HepG2 (cell line): ENCODE results near the gene BPIFB4.

Experiments
- ASH2L ChIP-seq: fragments of 300-600, 200-600 bp; sonication (generic); IDR thresholded peaks from 2 replicates; pipeline ENCODE4 v1.7.0; 2017; ENCODE audit warnings: low read depth, mild to moderate bottlenecking, moderate library complexity, mixed read lengths, low read length; ENCODE audit not compliant: insufficient read length
- FOXA1 ChIP-seq, 2 experiments: fragments of 450-650 bp in 1 of 2; sonication (generic) in 1 of 2; formaldehyde crosslinking in 1 of 2; IDR thresholded peaks; 2 replicates each; pipeline versions ENCODE4 v1.4.0 to v1.6.1; 2016 to 2020; ENCODE audit warnings: missing genetic modification reagents in 1 of 2
- FOXJ3 ChIP-seq: sonication (generic); formaldehyde crosslinking; IDR thresholded peaks from 2 replicates; pipeline ENCODE4 v1.4.0; 2020; ENCODE audit warnings: missing genetic modification reagents, mild to moderate bottlenecking, borderline replicate concordance
- GPN1 ChIP-seq: sonication (generic); formaldehyde crosslinking; IDR thresholded peaks from 2 replicates; pipeline ENCODE4 v1.5.1; 2020; ENCODE audit warnings: missing genetic modification reagents, borderline replicate concordance
- MED8 ChIP-seq: sonication (generic); formaldehyde crosslinking; IDR thresholded peaks from 2 replicates; pipeline ENCODE4 v1.8.1; 2023; ENCODE audit warnings: mild to moderate bottlenecking, missing genetic modification reagents; ENCODE audit not compliant: insufficient replicate concordance
- NR3C1 ChIP-seq: sonication (generic); formaldehyde crosslinking; IDR thresholded peaks from 2 replicates; pipeline ENCODE4 v1.4.0; 2020; ENCODE audit warnings: missing genetic modification reagents
- RFX5 ChIP-seq: IDR thresholded peaks from 2 replicates; pipeline ENCODE4 v1.6.1; 2011; ENCODE audit warnings: low read depth, low read length, improper control_type of control experiment
- STAG1 ChIP-seq: sonication (generic); formaldehyde crosslinking; IDR thresholded peaks from 2 replicates; pipeline ENCODE4 v1.4.0; 2020; ENCODE audit warnings: missing genetic modification reagents
- TCF7L2 ChIP-seq: IDR thresholded peaks from 2 replicates; pipeline ENCODE4 v1.6.1; 2011; ENCODE audit warnings: mild to moderate bottlenecking, low read depth, low read length, moderate library complexity
- ZBTB7A ChIP-seq: sonication (generic); formaldehyde crosslinking; IDR thresholded peaks from 2 replicates; pipeline ENCODE4 v1.8.0; 2022; ENCODE audit warnings: mild to moderate bottlenecking, missing genetic modification reagents
- ZNF234 ChIP-seq: sonication (generic); formaldehyde crosslinking; conservative IDR thresholded peaks from 2 replicates; pipeline ENCODE4 v1.5.1; 2020; ENCODE audit warnings: mild to moderate bottlenecking, missing genetic modification reagents
- TF ChIP-seq, protein P1 (sequence below): sonication (generic); formaldehyde crosslinking; IDR thresholded peaks from 2 replicates; pipeline ENCODE4 v1.4.0; 2020; ENCODE audit warnings: missing genetic modification reagents
- TF ChIP-seq, protein P2 (sequence below): sonication (generic); formaldehyde crosslinking; IDR thresholded peaks from 2 replicates; pipeline ENCODE4 v1.5.0; 2020; ENCODE audit warnings: mild to moderate bottlenecking, missing genetic modification reagents, moderate library complexity

DNA sequence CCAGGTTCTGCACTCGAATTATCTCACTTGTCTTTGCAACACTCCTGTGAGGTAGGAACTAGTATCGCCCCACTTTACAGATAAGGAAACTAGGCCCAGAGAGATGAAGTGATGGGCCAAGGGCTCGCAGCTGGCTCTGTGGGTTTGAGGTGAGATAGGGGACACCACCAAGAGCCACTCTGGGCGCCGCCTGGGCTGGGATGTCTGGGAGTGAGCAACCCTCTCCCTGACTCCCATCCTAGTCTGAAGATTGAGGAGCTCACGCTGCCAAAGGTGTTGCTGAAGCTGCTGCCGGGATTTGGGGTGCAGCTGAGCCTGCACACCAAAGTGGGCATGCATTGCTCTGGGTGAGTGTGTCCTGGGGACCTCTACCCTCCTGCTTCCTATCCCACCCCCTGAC is 20.3 kb upstream of the BPIFB4 start:
- TF ChIP-seq ZBTB7A (CRISPR knock-in tag) (no peak), MED8 (no peak), RFX5 (no peak), TCF7L2 (no peak), FOXA1 (IDR thresholded peaks at IDR 0.05) (no peak), FOXA1 (CRISPR knock-in tag; IDR thresholded peaks at IDR 0.05) (no peak), ASH2L (no peak), ZNF234 (CRISPR knock-in tag) (no peak), FOXJ3 (CRISPR knock-in tag) (no peak), STAG1 (CRISPR knock-in tag) (no peak), GPN1 (CRISPR knock-in tag) (no peak), NR3C1 (CRISPR knock-in tag) (no peak)
- TF ChIP-seq, protein P1, sequence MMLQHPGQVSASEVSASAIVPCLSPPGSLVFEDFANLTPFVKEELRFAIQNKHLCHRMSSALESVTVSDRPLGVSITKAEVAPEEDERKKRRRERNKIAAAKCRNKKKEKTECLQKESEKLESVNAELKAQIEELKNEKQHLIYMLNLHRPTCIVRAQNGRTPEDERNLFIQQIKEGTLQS: no peak
- TF ChIP-seq, protein P2, sequence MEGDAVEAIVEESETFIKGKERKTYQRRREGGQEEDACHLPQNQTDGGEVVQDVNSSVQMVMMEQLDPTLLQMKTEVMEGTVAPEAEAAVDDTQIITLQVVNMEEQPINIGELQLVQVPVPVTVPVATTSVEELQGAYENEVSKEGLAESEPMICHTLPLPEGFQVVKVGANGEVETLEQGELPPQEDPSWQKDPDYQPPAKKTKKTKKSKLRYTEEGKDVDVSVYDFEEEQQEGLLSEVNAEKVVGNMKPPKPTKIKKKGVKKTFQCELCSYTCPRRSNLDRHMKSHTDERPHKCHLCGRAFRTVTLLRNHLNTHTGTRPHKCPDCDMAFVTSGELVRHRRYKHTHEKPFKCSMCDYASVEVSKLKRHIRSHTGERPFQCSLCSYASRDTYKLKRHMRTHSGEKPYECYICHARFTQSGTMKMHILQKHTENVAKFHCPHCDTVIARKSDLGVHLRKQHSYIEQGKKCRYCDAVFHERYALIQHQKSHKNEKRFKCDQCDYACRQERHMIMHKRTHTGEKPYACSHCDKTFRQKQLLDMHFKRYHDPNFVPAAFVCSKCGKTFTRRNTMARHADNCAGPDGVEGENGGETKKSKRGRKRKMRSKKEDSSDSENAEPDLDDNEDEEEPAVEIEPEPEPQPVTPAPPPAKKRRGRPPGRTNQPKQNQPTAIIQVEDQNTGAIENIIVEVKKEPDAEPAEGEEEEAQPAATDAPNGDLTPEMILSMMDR (CRISPR knock-in tag): no peak
